IMR-90 (cell line): ENCODE measurements around the gene CERS6. TPM values are rescaled to one million over a fixed set of nuclear protein-coding genes. Genes with fewer than 3 reads are reported as not detected.

Experiments
- ATAC-seq: fragments of 200-7000 bp; cut with Tn5 transposase; 2 replicates; pipeline ENCODE4 v1.9.1; 2020; ENCODE audit warnings: low read depth, mild to moderate bottlenecking, moderate library complexity
- BruUV-seq: library from RNA; stranded (reverse); fragments of 400-500 nt; replicated peaks from 2 replicates; lab custom pipeline; 2021; lab: Mats Ljungman, UMichigan
- CTCF ChIA-PET: fragments of 300-600 bp; formaldehyde crosslinking; extraction: SDS; loops from one replicate; lab custom pipeline; 2021; ENCODE audit warnings: antibody characterized with exemption; lab: Yijun Ruan, JAX
- POLR2A ChIA-PET: fragments of 300-600 bp; sonication (Branson Sonifier 250); formaldehyde crosslinking; loops from one replicate; lab custom pipeline; 2022; ENCODE audit warnings: antibody characterized with exemption; ENCODE audit not compliant: unreplicated experiment; lab: Charles Lee
- DNase-seq: peaks from one replicate; pipeline ENCODE4 v3.0.0; 2013
- H2AFZ ChIP-seq: replicated peaks from 2 replicates; pipeline ENCODE3; 2013; ENCODE audit warnings: low read length, mild to moderate bottlenecking; ENCODE audit not compliant: poor library complexity
- H2AK5ac ChIP-seq: 2 replicates; pipeline ENCODE4 v1.6.1; 2013; ENCODE audit warnings: low read depth, low read length, inconsistent platforms
- H2AK9ac ChIP-seq: replicated peaks from 2 replicates; pipeline ENCODE3; 2013; ENCODE audit warnings: mild to moderate bottlenecking, low read depth, low read length, moderate library complexity; ENCODE audit not compliant: poor library complexity
- H2BK120ac ChIP-seq: 2 replicates; pipeline ENCODE4 v1.6.1; 2013; ENCODE audit warnings: low read depth, low read length, inconsistent platforms
- H2BK15ac ChIP-seq: 3 replicates; pipeline ENCODE4 v1.6.1; 2013; ENCODE audit warnings: low read depth, low read length, inconsistent platforms
- H2BK20ac ChIP-seq: 2 replicates; pipeline ENCODE4 v1.6.1; 2013; ENCODE audit warnings: low read depth, mild to moderate bottlenecking, inconsistent platforms, low read length, moderate library complexity
- H2BK5ac ChIP-seq: 2 replicates; pipeline ENCODE4 v1.6.1; 2013; ENCODE audit warnings: mild to moderate bottlenecking, low read depth, low read length, inconsistent platforms; ENCODE audit not compliant: poor library complexity, severe bottlenecking
- H3K14ac ChIP-seq: replicated peaks from 2 replicates; pipeline ENCODE4 v1.6.1; 2013; ENCODE audit warnings: low read depth, low read length, inconsistent platforms
- H3K18ac ChIP-seq: 2 replicates; pipeline ENCODE4 v1.6.1; 2013; ENCODE audit warnings: low read depth, low read length, control low read depth
- H3K23ac ChIP-seq: 2 replicates; pipeline ENCODE4 v1.6.1; 2013; ENCODE audit warnings: low read depth, low read length, inconsistent platforms
- H3K27ac ChIP-seq: 2 replicates; pipeline ENCODE4 v1.5.1; 2013; ENCODE audit warnings: mild to moderate bottlenecking, control low read depth, low read length; ENCODE audit not compliant: insufficient read depth
- H3K27me3 ChIP-seq: 2 replicates; pipeline ENCODE4 v1.6.1; 2013; ENCODE audit warnings: low read length; ENCODE audit not compliant: control insufficient read depth, insufficient read depth
- H3K36me3 ChIP-seq: 2 replicates; pipeline ENCODE4 v1.6.1; 2013; ENCODE audit warnings: low read length, mixed read lengths; ENCODE audit not compliant: control insufficient read depth, insufficient read depth
- H3K4ac ChIP-seq: 2 replicates; pipeline ENCODE4 v1.6.1; 2013; ENCODE audit warnings: low read depth, low read length, inconsistent platforms
- H3K4me1 ChIP-seq: 2 replicates; pipeline ENCODE4 v1.6.1; 2013; ENCODE audit warnings: low read length, mixed read lengths; ENCODE audit not compliant: control insufficient read depth, insufficient read depth
- H3K4me2 ChIP-seq: 2 replicates; pipeline ENCODE4 v1.6.1; 2013; ENCODE audit warnings: low read depth, mild to moderate bottlenecking, control low read depth, low read length, moderate library complexity
- H3K4me3 ChIP-seq: 2 replicates; pipeline ENCODE4 v1.5.1; 2013; ENCODE audit warnings: low read depth, mild to moderate bottlenecking, control low read depth, low read length, moderate library complexity; ENCODE audit not compliant: insufficient read depth
- H3K56ac ChIP-seq: 2 replicates; pipeline ENCODE4 v1.6.1; 2013; ENCODE audit warnings: low read length, inconsistent platforms; ENCODE audit not compliant: insufficient read depth; ENCODE audit errors: extremely low read depth
- H3K79me1 ChIP-seq, 2 experiments: 2 replicates each; pipeline ENCODE4 v1.6.1; 2013; ENCODE audit warnings: low read length in 2 of 2, inconsistent platforms in 1 of 2, low read depth in 1 of 2
- H3K9ac ChIP-seq: 2 replicates; pipeline ENCODE4 v1.6.1; 2013; ENCODE audit warnings: low read depth, low read length, control low read depth
- H3K9me1 ChIP-seq: 2 replicates; pipeline ENCODE4 v1.6.1; 2013; ENCODE audit warnings: low read length, inconsistent platforms; ENCODE audit not compliant: insufficient read depth
- H3K9me3 ChIP-seq: 2 replicates; pipeline ENCODE4 v1.6.1; 2013; ENCODE audit warnings: low read length; ENCODE audit not compliant: control insufficient read depth, insufficient read depth
- H4K20me1 ChIP-seq: 2 replicates; pipeline ENCODE4 v1.6.1; 2013; ENCODE audit warnings: low read length, inconsistent platforms; ENCODE audit not compliant: insufficient read depth
- H4K5ac ChIP-seq: 2 replicates; pipeline ENCODE4 v1.6.1; 2013; ENCODE audit warnings: mild to moderate bottlenecking, low read depth, low read length, control low read depth
- H4K8ac ChIP-seq, 2 experiments: 2 replicates each; pipeline ENCODE4 v1.6.1; 2013; ENCODE audit warnings: low read depth in 2 of 2, low read length in 2 of 2, control low read depth in 1 of 2, inconsistent platforms in 1 of 2
- H4K91ac ChIP-seq: 2 replicates; pipeline ENCODE4 v1.6.1; 2013; ENCODE audit warnings: low read depth, low read length, inconsistent platforms; ENCODE audit not compliant: insufficient read depth
- BHLHE40 ChIP-seq: fragments of 150-350 bp; IDR thresholded peaks from 2 replicates; pipeline ENCODE4 v1.6.1; 2016; ENCODE audit warnings: mild to moderate bottlenecking, low read depth, low read length
- CEBPB ChIP-seq: IDR thresholded peaks from 2 replicates; pipeline ENCODE4 v1.6.1; 2012; ENCODE audit warnings: low read depth, low read length, improper control_type of control experiment
- CHD1 ChIP-seq: IDR thresholded peaks from 2 replicates; pipeline ENCODE4 v1.6.1; 2012; ENCODE audit warnings: low read depth, low read length, improper control_type of control experiment
- ELK1 ChIP-seq: fragments of 150-350 bp; IDR thresholded peaks from 2 replicates; pipeline ENCODE4 v1.6.1; 2016; ENCODE audit warnings: low read depth, mild to moderate bottlenecking, low read length, moderate library complexity, borderline replicate concordance
- FOS ChIP-seq: fragments of 150-350 bp; IDR thresholded peaks from 2 replicates; pipeline ENCODE4 v1.6.1; 2016; ENCODE audit warnings: low read depth, low read length
- MAFK ChIP-seq: IDR thresholded peaks from 2 replicates; pipeline ENCODE4 v1.6.1; 2012; ENCODE audit warnings: low read depth, low read length, improper control_type of control experiment
- MXI1 ChIP-seq: IDR thresholded peaks from 2 replicates; pipeline ENCODE4 v1.6.1; 2012; ENCODE audit warnings: low read depth, mild to moderate bottlenecking, low read length, moderate library complexity, borderline replicate concordance
- NFE2L2 ChIP-seq: fragments of 150-350 bp; IDR thresholded peaks from 2 replicates; pipeline ENCODE4 v1.6.1; 2016; ENCODE audit warnings: low read depth, mild to moderate bottlenecking, low read length
- RAD21 ChIP-seq: IDR thresholded peaks from 2 replicates; pipeline ENCODE4 v1.6.1; 2012; ENCODE audit warnings: low read length, improper control_type of control experiment
- RCOR1 ChIP-seq: IDR thresholded peaks from 2 replicates; pipeline ENCODE4 v1.6.1; 2012; ENCODE audit warnings: mild to moderate bottlenecking, low read length, improper control_type of control experiment; ENCODE audit not compliant: insufficient replicate concordance
- RFX5 ChIP-seq: IDR thresholded peaks from 2 replicates; pipeline ENCODE4 v1.8.0; 2012; ENCODE audit warnings: low read depth, mild to moderate bottlenecking, low read length, moderate library complexity
- SMC3 ChIP-seq: fragments of 150-350 bp; IDR thresholded peaks from 2 replicates; pipeline ENCODE4 v1.6.1; 2016; ENCODE audit warnings: low read depth, mild to moderate bottlenecking, antibody characterized with exemption, low read length, moderate library complexity
- WGBS, 2 experiments: methylation state at CpG; one replicate each; pipeline versions ENCODE4 v1.1.5 to v1.1.7; 2013; ENCODE audit warnings: missing lambda C conversion rate in 2 of 2; ENCODE audit not compliant: insufficient read length in 1 of 2; ENCODE audit errors: extremely low coverage in 2 of 2; 5-methylcytosine and 5-hydroxymethylcytosine counted together
- dilution Hi-C: fragments of 300-500 bp; cut with HindIII; formaldehyde crosslinking; loops from one replicate; pipeline ENCODE4 v1.14.3; 2018; ENCODE audit warnings: low sequenced_read_pairs; ENCODE audit not compliant: unreplicated experiment
- in situ Hi-C: fragments of 300-500 bp; cut with MboI; formaldehyde crosslinking; loops from 3 replicates; pipeline ENCODE4 v1.14.3; 2019; ENCODE audit warnings: low sequenced_read_pairs, inconsistent platforms, mixed read lengths
- intact Hi-C: fragments of 100-400 bp; cut with micrococcal nuclease; formaldehyde crosslinking; loops from 2 replicates; pipeline ENCODE4 v1.10.0; 2022
- polyA plus RNA-seq, 3 experiments: library from polyadenylated mRNA; depleted of rRNA; stranded (reverse); fragments of >200 nt; gene quantifications; 2 replicates each; pipeline ENCODE4 v1.2.3, GENCODE V29; 2012; ENCODE audit warnings: low replicate concordance in 1 of 3
- total RNA-seq: library from RNA; depleted of rRNA; stranded (reverse); fragments of >200 nt; gene quantifications from 2 replicates; pipeline ENCODE4 v1.2.3, GENCODE V29; 2012
- TF ChIP-seq, protein P1 (sequence below): fragments of 150-350 bp; IDR thresholded peaks from 2 replicates; pipeline ENCODE4 v1.6.1; 2017; ENCODE audit warnings: mild to moderate bottlenecking, antibody characterized with exemption, low read length, low read depth

Gene CERS6
- total and polyA plus RNA-seq, 2 of the 4 experiments (the other 2 are of a cell fraction) = 2.1 to 5.7 TPM

GRCh38 chr2:168552450-168552856, 96.4 kb downstream of the CERS6 start:
- H3K56ac ChIP-seq = no peak overlapping the region
- BruUV-seq = no TSS peak
- no peak overlapping the region for H2BK20ac ChIP-seq
- H3K27ac ChIP-seq = no peak overlapping the region
- H3K36me3 ChIP-seq = no peaks in the 10 kb centered on the region
- H4K20me1 ChIP-seq = no peaks in the 10 kb centered on the region
- H2BK15ac ChIP-seq = no peak overlapping the region
- no peak for DNase-seq
- no peak overlapping the region for H2AFZ ChIP-seq
- H3K9me3 ChIP-seq = no peaks in the 10 kb centered on the region
- H2BK5ac ChIP-seq = no peak overlapping the region
- CTCF ChIA-PET = no interaction called here
- no peak overlapping the region for H4K5ac ChIP-seq
- H3K27me3 ChIP-seq = no peaks in the 10 kb centered on the region
- no peak overlapping the region for H2AK9ac ChIP-seq
- no peaks in the 10 kb centered on the region for H3K4me1 ChIP-seq
- H2AK5ac ChIP-seq = no peak overlapping the region
- no peak overlapping the region for H3K9ac ChIP-seq
- TF ChIP-seq MXI1 = no peak
- TF ChIP-seq FOS = no peak
- no peak for TF ChIP-seq MAFK
- TF ChIP-seq ELK1 = no peak
- no peak for TF ChIP-seq BHLHE40
- no peak for TF ChIP-seq SMC3
- TF ChIP-seq RAD21 = no peak
- TF ChIP-seq, protein P1, sequence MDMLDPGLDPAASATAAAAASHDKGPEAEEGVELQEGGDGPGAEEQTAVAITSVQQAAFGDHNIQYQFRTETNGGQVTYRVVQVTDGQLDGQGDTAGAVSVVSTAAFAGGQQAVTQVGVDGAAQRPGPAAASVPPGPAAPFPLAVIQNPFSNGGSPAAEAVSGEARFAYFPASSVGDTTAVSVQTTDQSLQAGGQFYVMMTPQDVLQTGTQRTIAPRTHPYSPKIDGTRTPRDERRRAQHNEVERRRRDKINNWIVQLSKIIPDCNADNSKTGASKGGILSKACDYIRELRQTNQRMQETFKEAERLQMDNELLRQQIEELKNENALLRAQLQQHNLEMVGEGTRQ = no peak
- no peak for TF ChIP-seq CEBPB
- no peak for TF ChIP-seq RFX5
- no peak for TF ChIP-seq RCOR1
- no peak for TF ChIP-seq NFE2L2
- no peak for TF ChIP-seq CHD1
- no peaks in the 10 kb centered on the region for H3K9me1 ChIP-seq
- H3K79me1 ChIP-seq = no peaks in the 10 kb centered on the region
- ATAC-seq = no peak
- H4K91ac ChIP-seq = no peak overlapping the region
- in situ Hi-C loops = no loop called here
- H2BK120ac ChIP-seq = no peak overlapping the region
- intact Hi-C loops = no loop called here
- no peak overlapping the region for H3K4me2 ChIP-seq
- no peak overlapping the region for H3K18ac ChIP-seq
- no peak overlapping the region for H3K23ac ChIP-seq
- dilution Hi-C loops = no loop called here
- H4K8ac ChIP-seq = no peak overlapping the region
- H3K4ac ChIP-seq = no peak overlapping the region
- POLR2A ChIA-PET = no interaction called here
- no peak overlapping the region for H3K14ac ChIP-seq
- WGBS, 2 experiments = no CpG with 5 or more reads among the region's 2 CpGs
- no peak overlapping the region for H3K4me3 ChIP-seq
